Stimulated activated naive CD8-positive, alpha-beta T cell treated with anti-CD3 and anti-CD28 coated beads, Interleukin-15, Interleukin-2, amounts not matched to agents 100 ng/mL and 50 ng/mL, for 24 hours (primary cell): ENCODE results near the gene GPC1.

Experiments
- H3K27ac Mint-ChIP-seq: one replicate; pipeline ENCODE4 v1.8.0; 2021; ENCODE audit warnings: mild to moderate bottlenecking, mixed read lengths
- H3K27me3 Mint-ChIP-seq: one replicate; pipeline ENCODE4 v1.8.0; 2021; ENCODE audit warnings: mixed read lengths
- H3K36me3 Mint-ChIP-seq: one replicate; pipeline ENCODE4 v1.8.0; 2021; ENCODE audit warnings: low read depth, mixed read lengths
- H3K4me1 Mint-ChIP-seq: one replicate; pipeline ENCODE4 v1.8.0; 2021; ENCODE audit warnings: low read depth, mixed read lengths
- H3K4me3 Mint-ChIP-seq: one replicate; pipeline ENCODE4 v1.8.0; 2021; ENCODE audit warnings: mild to moderate bottlenecking, mixed read lengths
- H3K9me3 Mint-ChIP-seq: one replicate; pipeline ENCODE4 v1.8.0; 2021; ENCODE audit warnings: mixed read lengths

Gene GPC1

DNA sequence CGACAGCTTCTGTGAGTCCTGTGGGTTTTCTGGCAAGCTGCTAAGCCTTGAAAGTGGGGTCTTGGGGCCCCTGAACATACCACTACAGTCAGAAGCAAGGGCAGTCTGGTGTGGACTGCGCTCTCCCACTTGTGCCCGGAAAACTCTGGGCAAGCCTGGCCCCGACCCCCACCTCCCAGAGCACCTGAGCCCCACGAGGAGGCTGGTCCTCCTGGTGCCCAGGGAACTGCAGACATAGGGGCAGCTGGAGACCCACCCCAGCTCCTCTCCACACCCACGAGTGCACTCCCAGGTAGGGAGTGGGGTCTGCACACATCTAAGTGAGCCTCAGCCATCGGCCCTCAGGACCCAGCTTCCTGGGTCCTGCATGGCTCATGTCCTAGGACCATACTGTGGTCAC, 16.2 kb upstream of the GPC1 start:
- H3K9me3 Mint-ChIP-seq: peaks cover 12% of the 10 kb centered on the region
- no peaks in the 10 kb centered on the region for H3K4me1 Mint-ChIP-seq
- H3K4me3 Mint-ChIP-seq: no peak overlapping the region
- no peak overlapping the region for H3K27ac Mint-ChIP-seq
- no peaks in the 10 kb centered on the region for H3K36me3 Mint-ChIP-seq
- H3K27me3 Mint-ChIP-seq: peaks cover 4% of the 10 kb centered on the region

DNA sequence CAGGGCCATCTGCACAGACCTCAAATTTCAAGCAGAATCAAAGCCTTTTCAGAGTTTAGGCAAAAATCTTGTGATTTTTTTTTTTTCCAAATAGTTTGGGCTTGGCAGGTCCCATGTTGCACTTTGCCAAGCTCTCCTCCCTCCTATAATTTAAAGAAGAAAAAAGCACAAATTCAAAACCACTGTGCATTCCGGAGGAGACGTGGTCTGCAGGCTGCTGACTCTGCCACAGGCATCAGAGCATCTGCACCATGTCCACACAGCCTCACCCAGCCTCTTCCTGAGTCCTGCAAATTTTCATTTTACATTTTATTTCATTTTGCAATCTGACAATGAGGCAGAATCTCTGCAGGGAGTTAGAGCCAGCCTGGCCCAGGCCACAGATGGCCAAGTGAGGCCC, 15.7 kb upstream of the GPC1 start:
- Mint-ChIP-seq H3K4me1 (no peaks in the 10 kb centered on the region), H3K36me3 (no peaks in the 10 kb centered on the region), H3K27me3 (peaks cover 6% of the 10 kb centered on the region), H3K4me3 (no peak overlapping the region), H3K9me3 (peaks cover 12% of the 10 kb centered on the region), H3K27ac (no peak overlapping the region)

DNA sequence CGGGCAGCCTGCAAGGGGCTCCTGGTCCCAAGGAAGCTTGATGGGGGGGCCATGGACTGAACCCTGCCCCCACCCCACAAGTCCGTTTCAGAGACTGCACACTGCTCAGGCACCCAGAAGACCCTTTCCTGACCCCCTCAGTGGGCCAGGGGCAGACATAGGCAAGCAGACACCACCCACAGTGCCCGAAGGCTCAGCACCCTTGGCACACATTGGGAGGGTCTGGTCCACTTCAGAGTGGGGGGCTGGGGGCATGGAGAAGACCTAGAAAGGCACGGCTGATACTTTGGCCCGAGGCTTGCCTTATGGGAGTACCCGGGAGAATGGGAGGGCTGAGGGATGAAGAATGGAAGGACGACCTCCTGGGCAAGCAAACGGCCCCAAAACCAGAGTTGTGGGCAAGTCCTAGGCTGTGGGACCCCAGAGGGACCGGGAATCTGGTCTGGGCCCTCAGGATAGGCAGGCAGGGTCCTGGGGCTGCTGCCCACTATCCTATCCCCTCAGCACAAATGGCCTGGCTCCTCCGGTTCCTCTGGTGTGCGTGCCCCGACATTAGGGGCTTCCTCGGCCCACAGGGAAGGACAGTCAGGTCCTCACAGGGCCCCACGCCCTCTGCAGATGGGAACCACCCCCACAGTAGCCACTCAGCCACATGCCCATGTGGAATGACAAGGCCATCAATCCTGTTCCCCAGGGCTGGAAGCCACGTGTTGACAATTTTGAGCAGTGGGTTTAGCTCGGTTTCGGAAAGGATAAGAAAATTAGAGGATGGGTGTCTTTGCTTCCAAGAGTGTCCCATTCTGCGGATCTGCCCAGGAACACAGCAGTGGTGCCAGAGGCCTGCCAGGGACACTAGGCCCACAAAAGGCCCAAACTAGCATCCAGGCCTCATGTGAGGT, 15.0 kb upstream of the GPC1 start:
- H3K27ac Mint-ChIP-seq: no peak overlapping the region
- no peak overlapping the region for H3K4me3 Mint-ChIP-seq
- H3K36me3 Mint-ChIP-seq: no peaks in the 10 kb centered on the region
- H3K27me3 Mint-ChIP-seq: peaks cover 9% of the 10 kb centered on the region
- peaks cover 12% of the 10 kb centered on the region for H3K9me3 Mint-ChIP-seq
- H3K4me1 Mint-ChIP-seq: no peaks in the 10 kb centered on the region

DNA sequence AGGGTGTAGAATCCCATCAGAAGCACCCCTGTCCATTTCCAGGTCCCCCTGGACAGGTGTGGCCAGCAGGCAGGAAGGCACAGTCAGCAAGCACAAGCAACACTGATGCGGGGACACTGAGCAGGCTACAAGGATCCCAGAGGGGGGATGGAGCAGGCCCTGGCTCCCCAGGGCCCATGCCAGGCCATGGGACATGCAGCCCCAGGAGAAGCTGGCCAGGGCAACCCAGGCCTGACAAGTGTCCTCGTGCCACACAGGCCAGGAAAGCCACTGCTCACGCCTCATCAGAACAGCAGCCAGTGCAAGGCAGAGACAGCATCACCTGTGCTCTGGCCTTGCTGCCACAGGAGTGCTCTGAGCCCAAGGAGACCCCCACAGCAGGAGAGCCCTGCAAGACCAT, 14.1 kb upstream of the GPC1 start:
- Mint-ChIP-seq H3K36me3 (no peaks in the 10 kb centered on the region), H3K4me1 (peaks cover under 1% of the 10 kb centered on the region), H3K9me3 (peaks cover 12% of the 10 kb centered on the region), H3K27ac (no peak overlapping the region), H3K4me3 (no peak overlapping the region), H3K27me3 (peaks cover 16% of the 10 kb centered on the region)

DNA sequence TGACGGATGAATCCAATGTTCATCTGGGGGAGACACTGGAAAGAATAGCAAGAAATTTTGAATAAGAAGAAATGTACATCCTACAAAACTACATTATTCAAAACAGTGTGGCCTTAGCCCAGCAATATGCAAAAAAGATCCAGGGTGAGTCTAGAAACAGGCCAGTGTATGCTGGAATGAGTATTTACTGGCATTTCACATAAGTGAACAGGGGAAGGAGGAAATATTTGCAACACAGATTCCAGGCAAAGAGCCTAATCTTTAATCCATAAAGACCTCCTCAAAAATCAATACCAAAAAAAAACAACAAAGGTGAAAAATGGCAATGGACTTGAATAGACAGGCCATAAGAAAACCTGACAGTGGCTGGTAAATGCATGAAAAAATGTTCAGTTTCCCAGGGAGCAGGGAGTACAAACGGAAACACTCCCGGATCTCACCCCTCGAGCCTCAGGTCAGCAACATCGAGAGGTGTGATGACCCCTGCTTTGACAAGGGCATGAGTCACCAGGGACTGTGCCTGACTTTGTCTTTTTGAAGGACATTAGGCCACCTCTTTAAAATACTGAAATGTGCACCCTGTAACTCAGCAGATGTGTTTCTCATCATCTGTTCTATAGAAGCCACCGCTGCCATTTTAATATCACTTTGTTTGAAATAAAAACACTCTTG, 12.7 kb upstream of the GPC1 start:
- Mint-ChIP-seq H3K27me3 (peaks cover 23% of the 10 kb centered on the region), H3K4me3 (no peak overlapping the region), H3K4me1 (peaks cover 14% of the 10 kb centered on the region), H3K36me3 (no peaks in the 10 kb centered on the region), H3K9me3 (peaks cover 15% of the 10 kb centered on the region), H3K27ac (no peak overlapping the region)

DNA sequence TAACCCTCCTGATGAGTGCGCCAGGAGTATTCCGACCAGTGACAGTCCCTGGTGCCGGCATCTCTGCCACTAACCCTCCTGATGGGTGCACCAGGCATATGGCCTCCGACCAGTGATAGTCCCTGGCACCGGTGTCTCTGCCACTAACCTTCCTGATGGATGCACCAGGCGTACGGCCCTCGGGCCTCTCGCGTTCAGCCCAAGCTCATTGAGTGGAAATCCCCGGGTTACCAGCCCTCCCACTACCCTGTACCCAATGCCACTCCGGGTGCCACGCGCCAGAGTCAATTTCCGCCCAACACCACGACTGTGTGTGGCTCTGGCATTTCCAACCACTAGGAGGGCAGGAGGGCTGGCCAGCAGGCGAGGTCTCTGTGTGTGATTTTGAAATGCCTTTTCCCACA, 11.7 kb upstream of the GPC1 start:
- Mint-ChIP-seq H3K36me3 (no peaks in the 10 kb centered on the region), H3K9me3 (peaks cover 11% of the 10 kb centered on the region), H3K27ac (no peak overlapping the region), H3K4me3 (no peak overlapping the region), H3K27me3 (peaks cover 26% of the 10 kb centered on the region), H3K4me1 (peaks cover 24% of the 10 kb centered on the region)

DNA sequence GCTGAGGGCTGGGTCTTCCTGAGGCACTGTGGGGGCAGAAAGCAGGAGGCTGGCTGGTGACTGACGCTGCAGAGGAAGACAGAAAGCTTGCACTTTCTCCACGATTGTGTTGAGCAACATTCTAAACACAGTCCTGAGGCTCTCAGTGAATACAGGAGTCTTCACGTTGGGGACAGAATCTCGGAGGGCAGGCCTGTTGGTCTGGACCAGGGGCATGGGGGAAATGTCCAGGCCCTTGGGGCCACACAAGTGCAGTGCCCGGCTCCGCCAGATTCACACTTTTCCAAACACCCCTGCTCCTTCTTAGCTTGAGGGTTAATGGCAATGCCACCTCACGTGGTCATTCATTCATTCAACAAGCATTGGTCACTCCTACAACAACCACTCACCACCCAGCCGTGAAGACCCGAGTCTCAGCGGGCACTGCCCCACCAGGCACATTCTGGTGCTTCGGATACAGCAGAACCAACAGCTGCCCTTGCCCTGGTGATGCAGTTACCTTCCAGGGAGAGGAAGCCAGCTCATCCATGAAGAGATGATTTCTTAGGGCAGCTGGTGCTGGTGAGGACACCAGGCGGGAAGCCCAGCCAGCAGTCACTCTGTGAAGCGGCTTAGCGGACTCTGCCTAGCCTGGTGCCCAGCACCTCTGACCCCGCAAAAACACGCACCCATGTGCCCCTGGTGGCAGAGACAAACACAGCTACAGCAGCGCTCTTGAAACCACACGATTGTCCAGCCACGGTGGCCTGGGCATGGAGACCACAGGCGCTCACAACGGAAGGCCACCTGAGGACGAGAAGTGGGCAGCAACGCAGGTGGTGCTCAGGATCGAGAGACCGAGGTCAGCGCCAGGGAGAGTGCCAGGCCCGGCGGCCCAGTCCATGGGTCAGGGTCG, 10.9 kb upstream of the GPC1 start:
- Mint-ChIP-seq H3K4me1 (peaks cover 29% of the 10 kb centered on the region), H3K27ac (no peak overlapping the region), H3K27me3 (peaks cover 30% of the 10 kb centered on the region), H3K9me3 (peaks cover 11% of the 10 kb centered on the region), H3K36me3 (no peaks in the 10 kb centered on the region), H3K4me3 (no peak overlapping the region)

DNA sequence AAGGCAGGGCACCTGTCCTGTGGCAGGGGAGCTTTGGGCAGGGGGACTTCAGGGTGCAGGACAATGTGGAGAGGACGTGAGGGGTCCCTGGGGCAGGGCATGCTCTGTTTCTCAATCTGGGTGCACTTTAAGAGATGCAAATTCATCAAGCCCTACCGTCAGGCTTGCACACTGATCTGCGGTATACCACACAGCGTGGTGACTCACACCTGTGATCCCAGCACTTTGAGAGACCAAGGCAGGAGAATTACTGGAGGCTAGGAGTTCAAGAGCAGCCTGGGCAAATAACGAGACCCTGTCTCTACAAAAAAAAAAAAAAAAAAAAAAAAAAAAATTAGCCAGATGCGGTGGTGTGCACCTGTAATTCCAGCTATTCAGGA, 10.2 kb upstream of the GPC1 start:
- Mint-ChIP-seq H3K36me3 (no peaks in the 10 kb centered on the region), H3K4me3 (no peak overlapping the region), H3K9me3 (peaks cover 11% of the 10 kb centered on the region), H3K27ac (no peak overlapping the region), H3K27me3 (peaks cover 30% of the 10 kb centered on the region), H3K4me1 (peaks cover 29% of the 10 kb centered on the region)

DNA sequence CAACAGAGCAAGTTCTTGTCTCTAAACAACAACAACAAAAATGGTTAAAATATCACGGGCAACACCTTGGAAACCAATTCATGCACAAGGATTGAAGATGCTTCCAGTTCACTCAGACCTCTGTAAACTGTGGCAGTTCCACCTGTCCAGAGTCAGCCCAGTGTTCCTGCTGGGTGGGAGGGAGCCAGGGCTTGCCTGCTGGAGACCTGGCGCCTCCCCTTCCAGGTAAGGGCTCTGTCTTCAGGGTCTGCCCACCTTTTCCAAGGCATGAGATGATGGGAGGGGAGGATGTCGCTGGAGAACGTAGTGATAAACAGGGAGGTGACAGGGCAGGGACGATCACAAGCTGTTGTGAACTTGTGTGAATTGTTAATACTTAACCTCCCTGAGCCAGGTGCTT, 9.8 kb upstream of the GPC1 start:
- H3K4me3 Mint-ChIP-seq: no peak overlapping the region
- no peaks in the 10 kb centered on the region for H3K36me3 Mint-ChIP-seq
- no peak overlapping the region for H3K27ac Mint-ChIP-seq
- peaks cover 11% of the 10 kb centered on the region for H3K9me3 Mint-ChIP-seq
- peaks cover 30% of the 10 kb centered on the region for H3K27me3 Mint-ChIP-seq
- peaks cover 29% of the 10 kb centered on the region for H3K4me1 Mint-ChIP-seq

DNA sequence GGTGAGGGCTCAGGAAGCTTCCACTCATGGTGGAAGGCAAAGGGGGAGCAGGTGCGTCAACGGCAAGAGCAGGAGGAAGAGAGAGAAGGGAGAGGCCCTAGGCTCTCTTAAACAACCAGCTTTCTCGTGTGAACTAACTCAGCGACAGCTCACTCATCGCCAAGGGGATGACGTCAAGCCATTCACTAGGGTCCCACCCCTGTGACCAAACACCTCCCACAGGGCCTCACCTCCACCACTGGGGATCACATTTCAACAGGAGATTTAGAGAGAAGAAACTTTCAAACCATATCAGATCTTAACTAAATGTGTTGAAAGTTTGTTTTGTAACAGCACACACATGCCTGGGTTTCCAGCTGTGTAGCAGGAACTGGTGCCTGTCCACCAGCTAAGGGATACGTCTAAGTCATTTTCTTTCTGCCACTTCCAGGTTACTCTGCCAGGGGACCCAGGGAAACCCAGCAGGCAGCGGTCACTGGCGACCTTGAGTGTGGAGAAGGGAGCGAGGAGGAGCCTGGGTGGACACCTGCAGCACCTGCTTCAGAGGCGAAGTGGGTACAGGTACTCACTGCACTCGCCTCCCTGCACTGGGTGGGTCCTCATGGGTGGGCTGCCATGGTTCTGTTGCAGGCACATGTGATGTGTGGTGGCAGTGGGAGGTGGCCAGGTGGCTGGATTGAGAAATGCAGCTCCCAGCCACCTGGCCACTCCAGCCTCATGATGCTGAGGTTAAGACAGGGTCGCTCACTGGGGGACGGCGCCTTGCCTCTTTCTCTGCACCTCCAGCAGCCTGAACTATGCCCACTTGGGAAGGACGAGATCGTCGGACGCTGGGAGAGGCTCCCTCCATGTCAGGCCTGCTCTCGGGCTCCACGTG, 8.4 kb upstream of the GPC1 start:
- peaks cover 9% of the 10 kb centered on the region for H3K9me3 Mint-ChIP-seq
- no peak overlapping the region for H3K4me3 Mint-ChIP-seq
- peaks cover 32% of the 10 kb centered on the region for H3K27me3 Mint-ChIP-seq
- H3K27ac Mint-ChIP-seq: peak overlapping the region; percentile 69
- no peaks in the 10 kb centered on the region for H3K36me3 Mint-ChIP-seq
- peaks cover 29% of the 10 kb centered on the region for H3K4me1 Mint-ChIP-seq

DNA sequence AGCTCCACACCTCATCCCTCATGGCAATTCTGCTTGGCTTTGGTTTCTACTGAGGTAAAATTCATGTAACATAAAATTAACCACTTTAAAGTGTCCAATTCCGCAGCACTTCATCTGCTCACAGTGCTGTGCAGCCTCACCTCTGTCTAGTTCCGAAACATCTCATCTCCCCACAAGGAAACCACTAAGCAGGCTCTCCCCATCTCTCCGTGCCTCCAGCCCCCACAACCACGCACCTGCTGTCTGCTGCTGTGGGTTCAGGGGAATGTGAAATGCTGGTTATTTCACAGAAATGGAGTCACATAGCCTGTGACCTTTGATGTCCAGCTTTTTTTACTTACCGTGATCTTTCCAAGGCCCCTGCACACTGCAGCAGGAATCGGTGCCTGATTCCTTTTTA, 7.7 kb upstream of the GPC1 start:
- Mint-ChIP-seq H3K27me3 (peaks cover 39% of the 10 kb centered on the region), H3K27ac (peak overlapping the region; percentile 69), H3K36me3 (no peaks in the 10 kb centered on the region), H3K9me3 (peaks cover 4% of the 10 kb centered on the region), H3K4me3 (peak overlapping the region; percentile 2), H3K4me1 (peaks cover 29% of the 10 kb centered on the region)

DNA sequence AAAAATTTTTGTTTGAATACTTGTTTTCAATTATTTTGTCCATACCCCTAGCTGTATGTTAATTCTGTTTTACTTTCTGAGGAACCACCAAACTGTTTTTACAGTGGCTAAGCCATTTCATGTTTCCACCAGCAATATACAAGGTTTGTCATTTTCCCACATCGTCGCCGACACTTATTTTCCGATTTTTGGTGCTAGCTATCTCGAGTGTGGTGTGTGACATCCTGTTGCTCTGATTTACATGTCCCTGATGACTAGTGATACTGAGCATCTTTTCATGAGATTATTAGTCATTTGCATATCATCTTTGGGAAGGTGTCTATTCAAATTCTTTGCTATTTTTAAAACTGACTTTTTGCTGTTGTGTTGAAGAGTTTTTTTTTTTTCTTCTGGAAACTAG, 7.2 kb upstream of the GPC1 start:
- Mint-ChIP-seq H3K27me3 (peaks cover 41% of the 10 kb centered on the region), H3K9me3 (peaks cover 4% of the 10 kb centered on the region), H3K4me1 (peaks cover 29% of the 10 kb centered on the region), H3K4me3 (peak overlapping the region; percentile 2), H3K36me3 (no peaks in the 10 kb centered on the region), H3K27ac (peak overlapping the region; percentile 69)

DNA sequence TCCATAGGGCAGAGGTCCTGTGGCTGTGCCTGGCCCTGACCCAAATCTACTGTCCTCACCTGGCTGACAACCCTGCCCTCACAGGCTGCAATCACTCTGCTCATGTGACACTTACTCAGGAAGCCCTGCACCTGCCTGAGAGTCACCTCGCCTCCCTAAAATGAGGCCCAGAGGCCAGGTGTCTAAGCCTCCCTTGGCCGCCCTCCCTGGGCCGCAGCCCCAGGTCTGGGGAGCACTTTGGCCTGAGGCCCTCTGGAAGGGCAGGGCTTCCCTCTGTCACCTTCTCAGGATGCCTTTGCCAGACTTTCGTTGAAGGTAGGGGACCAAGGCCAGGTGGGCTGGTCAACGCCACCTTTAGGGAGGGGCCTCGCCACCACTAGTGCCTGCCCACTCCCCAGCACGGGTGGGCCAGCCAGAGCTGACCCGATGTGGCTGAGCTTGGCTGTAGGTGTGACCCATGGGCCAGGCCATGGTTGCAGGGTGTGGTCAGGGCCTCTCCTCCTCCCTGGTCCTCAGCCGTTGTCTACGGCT, 6.1 kb upstream of the GPC1 start:
- Mint-ChIP-seq H3K9me3 (peaks cover 4% of the 10 kb centered on the region), H3K4me1 (peaks cover 34% of the 10 kb centered on the region), H3K4me3 (no peak overlapping the region), H3K27me3 (peaks cover 40% of the 10 kb centered on the region), H3K27ac (no peak overlapping the region), H3K36me3 (no peaks in the 10 kb centered on the region)
